K562 (cell line): ENCODE results near the gene MAN1B1. TPM values are rescaled to one million over a fixed set of nuclear protein-coding genes. Genes with fewer than 3 reads are reported as not detected.

Experiments used
- BRD4 ChIP-seq: fragments of 200-600 bp; sonication (generic); IDR thresholded peaks from 2 replicates; pipeline ENCODE4 v1.6.1; 2017; ENCODE audit warnings: inconsistent platforms
- GABPB2 ChIP-seq: fragments of 250-450 bp; sonication (Bioruptor Pico); conservative IDR thresholded peaks from 2 replicates; pipeline ENCODE4 v1.5.1; 2021; ENCODE audit warnings: mild to moderate bottlenecking
- HIVEP1 ChIP-seq: fragments of 250-450 bp; sonication (Bioruptor Pico); IDR thresholded peaks from 2 replicates; pipeline ENCODE4 v1.4.0; 2020; ENCODE audit warnings: mild to moderate bottlenecking
- HMG20B ChIP-seq: fragments of 250-450 bp; sonication (Bioruptor Pico); IDR thresholded peaks from 2 replicates; pipeline ENCODE4 v1.5.0; 2021; ENCODE audit warnings: mild to moderate bottlenecking
- IRF9 ChIP-seq: fragments of 450-650 bp; IDR thresholded peaks from 2 replicates; pipeline ENCODE4 v1.6.1; 2016; ENCODE audit warnings: missing biosample characterization, missing genetic modification characterization
- MLLT1 ChIP-seq, 2 experiments: fragments of 450-650 bp; IDR thresholded peaks; 2 replicates each; pipeline ENCODE4 v1.6.1; 2016
- MTA1 ChIP-seq: fragments of 450-650 bp; IDR thresholded peaks from 2 replicates; pipeline ENCODE4 v1.6.1; 2017; ENCODE audit warnings: borderline replicate concordance
- PTTG1 ChIP-seq: fragments of 450-650 bp; IDR thresholded peaks from 2 replicates; pipeline ENCODE4 v1.6.1; 2016; ENCODE audit warnings: low read depth, mild to moderate bottlenecking, missing genetic modification characterization, missing compliant biosample characterization
- RBBP5 ChIP-seq: fragments of 200-600 bp; sonication (generic); IDR thresholded peaks from 2 replicates; pipeline ENCODE4 v1.6.1; 2012; ENCODE audit warnings: borderline replicate concordance, mild to moderate bottlenecking, low read length, control low read depth, inconsistent platforms; ENCODE audit not compliant: insufficient read depth, poor library complexity, severe bottlenecking
- SIN3B ChIP-seq: fragments of 450-650 bp; IDR thresholded peaks from 2 replicates; pipeline ENCODE4 v1.6.1; 2017; ENCODE audit warnings: low read depth, mild to moderate bottlenecking, moderate library complexity
- SMAD2 ChIP-seq: fragments of 150-350 bp; IDR thresholded peaks from 2 replicates; pipeline ENCODE4 v1.6.1; 2014; ENCODE audit warnings: low read depth, mild to moderate bottlenecking, low read length
- SMAD3 ChIP-seq: fragments of 450-650 bp; formaldehyde crosslinking; conservative IDR thresholded peaks from 2 replicates; pipeline ENCODE4 v1.4.0; 2020; ENCODE audit warnings: mild to moderate bottlenecking
- TCF7L2 ChIP-seq: fragments of 150-350 bp; IDR thresholded peaks from 2 replicates; pipeline ENCODE4 v1.6.1; 2016; ENCODE audit warnings: low read depth, mild to moderate bottlenecking, low read length, moderate library complexity
- USF1 ChIP-seq: sonication (generic); formaldehyde crosslinking; IDR thresholded peaks from 2 replicates; pipeline ENCODE4 v1.9.0; 2022; ENCODE audit warnings: mild to moderate bottlenecking, missing genetic modification reagents
- XRCC5 ChIP-seq: fragments of 200-400 bp; formaldehyde crosslinking; IDR thresholded peaks from 2 replicates; pipeline ENCODE4 v1.6.1; 2017; ENCODE audit warnings: low read depth, mild to moderate bottlenecking, low read length
- ZC3H4 ChIP-seq: sonication (generic); formaldehyde crosslinking; IDR thresholded peaks from 2 replicates; pipeline ENCODE4 v1.9.0; 2021; ENCODE audit warnings: missing genetic modification reagents, borderline replicate concordance
- ZKSCAN3 ChIP-seq: fragments of 250-450 bp; sonication (Bioruptor Pico); IDR thresholded peaks from 2 replicates; pipeline ENCODE4 v1.4.0; 2020
- ZNF407 ChIP-seq: fragments of 450-650 bp; IDR thresholded peaks from 2 replicates; pipeline ENCODE4 v1.6.1; 2016; ENCODE audit warnings: low read depth
- polyA plus RNA-seq, 8 experiments: library from polyadenylated mRNA; depleted of rRNA in 4 of 8; stranded (reverse) in 5 of 8; unstranded in 3 of 8; fragments of >200 nt; fragmentation: Nextera tagmentation in 2 of 8; fragmentation: Illumina TruSeq in 1 of 8; extraction: Ambion mirVana in 2 of 8; extraction: Trizol in 1 of 8; gene quantifications; 2 replicates each; pipeline versions ENCODE4 v1.2.1 to v1.2.3, GENCODE V29; 2011 to 2014; ENCODE audit warnings: inconsistent platforms in 1 of 8, missing spikeins in 1 of 8
- total RNA-seq, 7 experiments: library from RNA; depleted of rRNA in 6 of 7; stranded (reverse); fragments of >200 nt in 6 of 7; fragmentation: Illumina TruSeq in 2 of 7; extraction: Trizol in 2 of 7; gene quantifications; 2 replicates each; pipeline versions ENCODE4 v1.2.1 to v1.2.3, GENCODE V29; 2011 to 2021; ENCODE audit warnings: low replicate concordance in 1 of 7

Gene MAN1B1
- total and polyA plus RNA-seq, 9 of the 15 experiments (the other 6 are each of a cell fraction or from before 2014, with no cell fraction given) = 0.55 to 36.6 (median 27.3) TPM

- 0 out of 2 replicates have a peak, but pooled peaks have one; percentile 30 for TF ChIP-seq BRD4
- no peak for TF ChIP-seq GABPB2
- TF ChIP-seq RBBP5 = peak; percentile 55
- TF ChIP-seq USF1 (CRISPR knock-in tag) = peak; percentile 87
- no peak for TF ChIP-seq XRCC5
- no peak for TF ChIP-seq MLLT1 (IDR thresholded peaks at IDR 0.05)
- no peak for TF ChIP-seq IRF9
- TF ChIP-seq SMAD2 = no peak
- no peak for TF ChIP-seq SMAD3 (CRISPR knock-in tag)
- no peak for TF ChIP-seq ZNF407
- no peak for TF ChIP-seq MTA1
- TF ChIP-seq PTTG1 = no peak
- TF ChIP-seq HMG20B (CRISPR knock-in tag) = no peak
- TF ChIP-seq SIN3B = peak; percentile 76
- no peak for TF ChIP-seq HIVEP1 (CRISPR knock-in tag)
- no peak for TF ChIP-seq TCF7L2
- no peak for TF ChIP-seq ZKSCAN3 (CRISPR knock-in tag)
- TF ChIP-seq ZC3H4 (CRISPR knock-in tag) = no peak
These were observed 28.0 kb downstream of the MAN1B1 start, which contains the start of gene DPP7 (continued) for GRCh38 chr9:137114613-137115393.
